Mesothelial cell of epicardium (in vitro differentiated cells): ENCODE measurements around the gene LMLN. TPM values are rescaled to one million over a fixed set of nuclear protein-coding genes. Genes with fewer than 3 reads are reported as not detected.

Source experiments
- DNase-seq, 2 experiments: peaks; one replicate each; pipeline ENCODE4 v3.0.0; 2021; ENCODE audit warnings: low spot score in 2 of 2; ENCODE audit not compliant: unreplicated experiment in 2 of 2
- H3K27ac Mint-ChIP-seq: 2 replicates; pipeline ENCODE4 v1.8.0; 2021; ENCODE audit warnings: mixed read lengths
- H3K27me3 Mint-ChIP-seq: 2 replicates; pipeline ENCODE4 v1.8.0; 2021; ENCODE audit warnings: low read depth, mixed read lengths
- H3K36me3 Mint-ChIP-seq: 2 replicates; pipeline ENCODE4 v1.8.0; 2021; ENCODE audit warnings: mixed read lengths
- H3K4me1 Mint-ChIP-seq: 2 replicates; pipeline ENCODE4 v1.8.0; 2021; ENCODE audit warnings: mixed read lengths
- H3K4me3 Mint-ChIP-seq: 2 replicates; pipeline ENCODE4 v1.8.0; 2021; ENCODE audit warnings: mild to moderate bottlenecking, moderate library complexity, mixed read lengths
- H3K9me3 Mint-ChIP-seq: 2 replicates; pipeline ENCODE4 v1.8.0; 2021; ENCODE audit warnings: mixed read lengths
- total RNA-seq: library from RNA; stranded (reverse); gene quantifications from 3 replicates; pipeline ENCODE4 v1.2.1, GENCODE V29; 2021
- TF ChIP-seq, protein P1 (sequence below): fragments of 200-600 bp; sonication (generic); IDR thresholded peaks from one replicate; pipeline ENCODE4 v1.5.0; 2021; ENCODE audit warnings: antibody characterized with exemption; ENCODE audit not compliant: unreplicated experiment

LMLN gene
- total RNA-seq, 1 donor from 2014 or later = 8.0 TPM

- no peak overlapping the region for H3K27ac Mint-ChIP-seq
- H3K27me3 Mint-ChIP-seq = no peaks in the 10 kb centered on the region
- TF ChIP-seq, protein P1, sequence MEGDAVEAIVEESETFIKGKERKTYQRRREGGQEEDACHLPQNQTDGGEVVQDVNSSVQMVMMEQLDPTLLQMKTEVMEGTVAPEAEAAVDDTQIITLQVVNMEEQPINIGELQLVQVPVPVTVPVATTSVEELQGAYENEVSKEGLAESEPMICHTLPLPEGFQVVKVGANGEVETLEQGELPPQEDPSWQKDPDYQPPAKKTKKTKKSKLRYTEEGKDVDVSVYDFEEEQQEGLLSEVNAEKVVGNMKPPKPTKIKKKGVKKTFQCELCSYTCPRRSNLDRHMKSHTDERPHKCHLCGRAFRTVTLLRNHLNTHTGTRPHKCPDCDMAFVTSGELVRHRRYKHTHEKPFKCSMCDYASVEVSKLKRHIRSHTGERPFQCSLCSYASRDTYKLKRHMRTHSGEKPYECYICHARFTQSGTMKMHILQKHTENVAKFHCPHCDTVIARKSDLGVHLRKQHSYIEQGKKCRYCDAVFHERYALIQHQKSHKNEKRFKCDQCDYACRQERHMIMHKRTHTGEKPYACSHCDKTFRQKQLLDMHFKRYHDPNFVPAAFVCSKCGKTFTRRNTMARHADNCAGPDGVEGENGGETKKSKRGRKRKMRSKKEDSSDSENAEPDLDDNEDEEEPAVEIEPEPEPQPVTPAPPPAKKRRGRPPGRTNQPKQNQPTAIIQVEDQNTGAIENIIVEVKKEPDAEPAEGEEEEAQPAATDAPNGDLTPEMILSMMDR = no peak
- no peaks in the 10 kb centered on the region for H3K36me3 Mint-ChIP-seq
- peaks cover 3% of the 10 kb centered on the region for H3K4me1 Mint-ChIP-seq
- H3K9me3 Mint-ChIP-seq = no peaks in the 10 kb centered on the region
- no peak overlapping the region for H3K4me3 Mint-ChIP-seq
- no peak for DNase-seq
Observed at GRCh38 chr3:198018416-198018815, 58.4 kb downstream of the LMLN start.

DNA sequence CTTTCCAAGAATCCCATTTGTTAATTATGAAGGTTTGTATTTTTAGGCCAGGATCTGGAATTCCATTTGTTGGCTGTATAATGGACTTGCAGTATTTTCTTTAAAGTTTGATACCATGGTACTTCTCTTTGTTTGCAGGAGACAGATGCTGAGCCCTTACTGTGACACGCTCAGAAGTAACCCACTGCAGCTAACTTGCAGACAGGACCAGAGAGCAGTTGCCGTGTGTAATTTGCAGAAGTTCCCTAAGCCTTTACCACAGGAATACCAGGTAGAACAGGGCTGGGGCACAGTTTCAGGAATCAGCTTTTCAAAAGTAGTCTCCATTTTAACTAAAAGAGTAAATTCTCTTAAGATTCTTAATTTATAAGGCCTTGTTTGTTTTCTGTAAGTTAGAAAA lies 59.1 kb downstream of the LMLN start:
- no peak for DNase-seq
- TF ChIP-seq, protein P1 = no peak

DNA sequence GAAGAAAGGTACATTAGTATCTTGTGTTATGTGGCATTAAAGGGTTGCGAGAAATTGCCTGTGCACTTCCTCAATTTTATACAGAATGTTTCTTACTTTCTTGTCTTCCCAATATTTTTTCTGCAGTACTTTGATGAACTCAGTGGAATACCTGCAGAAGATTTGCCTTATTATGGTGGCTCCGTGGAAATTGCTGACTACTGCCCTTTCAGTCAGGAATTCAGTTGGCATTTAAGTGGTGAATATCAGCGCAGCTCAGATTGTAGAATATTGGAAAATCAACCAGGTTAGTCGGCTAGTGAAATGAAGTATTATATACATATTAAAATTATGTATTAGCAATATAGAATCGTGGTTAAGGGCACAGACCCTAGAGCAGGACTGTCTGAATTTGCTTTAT lies 61.3 kb downstream of the LMLN start:
- Mint-ChIP-seq H3K27me3 (no peaks in the 10 kb centered on the region), H3K36me3 (no peaks in the 10 kb centered on the region), H3K27ac (no peak overlapping the region), H3K9me3 (no peaks in the 10 kb centered on the region), H3K4me3 (no peak overlapping the region), H3K4me1 (peaks cover 3% of the 10 kb centered on the region)
- TF ChIP-seq, protein P1 = no peak
- DNase-seq = no peak

More for the DNA sequence above, 59.1 kb downstream of the LMLN start:
- Mint-ChIP-seq H3K4me3 (no peak overlapping the region), H3K9me3 (no peaks in the 10 kb centered on the region), H3K4me1 (peaks cover 3% of the 10 kb centered on the region), H3K27ac (no peak overlapping the region), H3K27me3 (no peaks in the 10 kb centered on the region), H3K36me3 (no peaks in the 10 kb centered on the region)

DNA sequence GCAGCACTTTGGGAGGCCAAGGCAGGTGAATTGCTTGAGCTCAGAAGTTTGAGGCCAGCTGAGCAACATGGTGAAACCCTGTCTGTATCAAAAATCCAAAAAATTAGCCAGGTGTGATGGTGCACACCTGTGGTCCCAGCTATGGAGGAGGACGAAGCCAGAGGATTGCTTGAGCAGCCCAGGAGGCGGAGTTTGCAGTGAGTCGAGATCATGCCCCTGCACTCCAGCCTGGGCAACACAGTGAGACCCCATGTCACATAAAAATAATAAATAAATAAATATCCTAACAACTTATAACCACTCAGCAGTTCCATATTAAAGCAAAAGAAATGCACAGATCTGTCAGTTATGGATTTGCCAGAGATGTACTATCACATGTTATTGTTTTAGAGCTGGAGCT lies 62.6 kb downstream of the LMLN start:
- Mint-ChIP-seq H3K9me3 (no peaks in the 10 kb centered on the region), H3K27ac (no peak overlapping the region), H3K4me3 (no peak overlapping the region), H3K27me3 (no peaks in the 10 kb centered on the region), H3K36me3 (no peaks in the 10 kb centered on the region), H3K4me1 (peaks cover 3% of the 10 kb centered on the region)
- TF ChIP-seq, protein P1 = no peak
- no peak for DNase-seq

DNA sequence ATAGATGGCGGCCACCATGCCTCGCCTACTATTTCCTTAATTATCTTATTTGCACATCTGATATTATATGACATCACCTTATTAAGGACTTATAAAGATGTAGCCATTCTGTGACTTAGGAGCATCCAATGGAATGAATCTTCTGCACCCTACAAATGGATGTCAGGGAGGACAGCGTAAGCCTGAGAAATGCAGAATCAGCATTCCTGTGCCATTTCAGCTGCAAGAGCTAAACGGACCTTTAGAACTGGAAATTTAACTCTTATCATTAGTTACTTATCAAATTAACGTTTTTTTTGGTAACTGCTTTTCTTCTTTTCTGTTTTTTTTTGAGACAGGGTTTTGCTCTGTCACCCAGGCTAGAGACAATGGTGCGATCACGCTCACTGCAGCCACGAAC lies 65.6 kb downstream of the LMLN start:
- H3K27ac Mint-ChIP-seq = no peak overlapping the region
- H3K9me3 Mint-ChIP-seq = no peaks in the 10 kb centered on the region
- no peaks in the 10 kb centered on the region for H3K36me3 Mint-ChIP-seq
- peaks cover 10% of the 10 kb centered on the region for H3K4me1 Mint-ChIP-seq
- TF ChIP-seq, protein P1 = no peak
- no peak for DNase-seq
- no peaks in the 10 kb centered on the region for H3K27me3 Mint-ChIP-seq
- no peak overlapping the region for H3K4me3 Mint-ChIP-seq

GRCh38 chr3:198026620-198027019 lies 66.6 kb downstream of the LMLN start:
- DNase-seq = no peak
- Mint-ChIP-seq H3K4me1 (peaks cover 15% of the 10 kb centered on the region), H3K4me3 (no peak overlapping the region), H3K27ac (no peak overlapping the region), H3K36me3 (no peaks in the 10 kb centered on the region), H3K9me3 (no peaks in the 10 kb centered on the region), H3K27me3 (no peaks in the 10 kb centered on the region)
- TF ChIP-seq, protein P1 = no peak
